Islet precursor cell (in vitro differentiated cells): ENCODE measurements around the gene NECTIN3.

Experiments
- DNase-seq: peaks from one replicate; pipeline ENCODE4 v3.0.0-alpha.2; 2018

Gene NECTIN3

DNA sequence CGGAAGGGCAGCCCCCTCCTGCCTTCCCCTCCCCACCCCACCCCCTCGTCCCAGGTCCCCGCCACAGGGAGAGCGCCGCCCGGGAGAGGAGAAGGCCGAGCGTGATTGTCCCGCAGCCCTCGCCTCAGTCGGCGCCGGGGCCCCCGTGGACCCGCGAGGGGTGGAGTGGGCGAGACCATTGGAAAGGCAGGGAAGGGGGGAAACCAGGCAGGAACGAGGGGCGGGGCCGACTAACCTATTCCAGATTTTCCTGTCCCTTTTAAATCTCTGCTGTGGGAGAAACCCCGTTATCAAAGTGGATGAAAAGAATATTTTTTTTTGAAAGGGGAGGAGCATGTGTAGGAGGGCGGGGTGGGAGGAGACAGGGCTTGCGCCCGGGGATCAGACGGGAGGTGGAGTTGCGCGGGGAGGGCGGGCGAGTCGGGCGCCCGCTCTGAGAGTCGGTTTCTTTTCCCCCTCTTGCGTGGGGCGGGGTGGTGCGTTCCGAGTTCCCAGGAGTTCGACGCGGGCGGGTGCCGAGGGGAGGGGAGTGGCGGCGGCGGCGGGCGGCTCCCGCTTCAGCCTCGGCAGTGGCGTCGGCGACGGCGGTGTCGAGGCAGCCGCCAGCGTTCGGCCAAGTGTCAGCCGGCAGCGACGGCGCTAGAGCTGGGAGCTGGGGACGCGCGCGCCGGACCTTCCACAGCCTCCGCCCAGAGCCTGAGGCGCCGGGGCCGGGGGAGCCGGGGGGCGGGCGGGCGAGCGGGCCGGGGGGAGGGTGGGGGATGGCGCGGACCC, at the start of gene NECTIN3:
TSS of gene NECTIN3 (plus strand) at position 560 of the 774 bp plus-strand sequence. CDS start at position 762, 202 bp downstream.
- peak; percentile 97 for DNase-seq

- no peak for DNase-seq
These were observed 43.7 kb upstream of the NECTIN3 start for GRCh38 chr3:111027868-111028267.

DNA sequence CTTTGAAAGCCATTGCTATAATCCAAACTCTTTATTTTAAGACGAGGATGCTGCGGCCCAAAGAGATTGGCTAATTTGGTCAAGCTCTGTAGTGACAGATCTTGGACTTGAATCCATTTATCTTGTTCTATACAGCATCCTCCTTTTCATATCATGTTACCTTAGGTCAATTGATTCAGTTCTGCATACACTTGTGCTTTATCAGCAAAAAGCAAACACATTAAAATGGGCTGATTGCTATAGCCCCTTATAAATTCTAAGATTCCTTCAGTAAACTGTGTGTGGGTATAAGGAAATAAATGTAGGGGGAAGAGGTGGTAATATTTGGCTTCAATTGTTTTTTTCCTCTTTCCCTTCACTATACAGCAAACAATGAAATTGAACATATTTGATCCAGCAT, 40.1 kb upstream of the NECTIN3 start:
- no peak for DNase-seq

GRCh38 chr3:111032677-111033076, 38.9 kb upstream of the NECTIN3 start:
- no peak for DNase-seq

- DNase-seq = no peak
These were observed 38.1 kb upstream of the NECTIN3 start for GRCh38 chr3:111033470-111034050.

DNA sequence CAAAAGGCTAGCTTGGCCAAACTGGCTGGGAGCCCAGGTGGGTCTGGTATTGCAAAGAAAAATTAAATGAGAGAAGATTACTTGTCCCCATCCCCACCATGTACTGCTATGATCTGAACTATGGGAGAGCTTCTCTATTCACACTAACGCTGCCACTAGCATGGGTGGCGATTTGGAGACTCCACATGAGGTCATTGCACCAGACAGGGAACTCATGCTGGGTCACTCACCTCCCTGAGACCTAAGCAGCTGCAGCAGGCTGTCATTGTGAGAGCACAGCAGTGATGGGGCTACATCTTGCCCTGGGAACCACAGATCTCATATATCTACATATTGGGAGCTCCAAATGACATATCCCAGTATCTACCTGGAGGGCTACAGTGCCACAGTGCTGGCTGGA, 36.3 kb upstream of the NECTIN3 start:
- no peak for DNase-seq

GRCh38 chr3:111035902-111036301, 35.7 kb upstream of the NECTIN3 start:
- DNase-seq = no peak

DNA sequence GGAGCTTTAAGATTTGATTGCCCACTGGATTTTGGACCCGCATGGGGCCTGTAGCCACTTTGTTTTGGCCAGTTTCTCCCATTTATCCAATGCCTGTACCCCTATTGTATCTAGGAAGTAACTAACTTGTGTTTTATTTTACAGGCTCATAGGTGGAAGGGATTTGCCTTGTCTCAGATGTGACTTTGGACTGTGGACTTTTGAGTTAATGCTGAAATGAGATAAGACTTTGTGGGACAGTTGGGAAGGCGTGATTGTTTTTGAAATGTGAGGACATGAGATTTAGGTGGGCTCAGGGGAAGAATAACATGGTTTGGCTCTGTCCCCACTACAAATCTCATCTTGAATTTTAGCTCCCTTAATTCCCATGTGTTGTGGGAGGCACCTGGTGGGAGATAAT, 30.7 kb upstream of the NECTIN3 start:
- no peak for DNase-seq

GRCh38 chr3:111045564-111045963, 26.1 kb upstream of the NECTIN3 start:
- DNase-seq = no peak

DNA sequence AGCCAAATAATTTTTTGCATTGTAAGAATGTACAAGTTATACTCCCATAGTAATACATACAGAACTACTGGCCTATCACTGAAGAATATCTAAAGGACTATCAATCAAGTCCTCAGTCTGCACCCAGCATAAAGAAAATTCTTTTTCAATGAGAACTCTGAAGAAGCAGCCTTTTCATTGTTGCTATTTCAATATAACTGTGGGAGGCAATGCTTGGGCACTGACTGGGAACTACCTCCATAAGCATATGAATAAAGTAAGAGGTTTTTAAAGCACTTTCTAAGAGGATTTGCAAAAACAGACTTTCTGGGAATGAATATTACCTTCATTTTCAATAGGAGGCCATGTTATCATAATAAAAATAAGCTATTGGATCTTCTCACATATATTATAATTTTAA, 24.6 kb upstream of the NECTIN3 start:
- DNase-seq = no peak

DNA sequence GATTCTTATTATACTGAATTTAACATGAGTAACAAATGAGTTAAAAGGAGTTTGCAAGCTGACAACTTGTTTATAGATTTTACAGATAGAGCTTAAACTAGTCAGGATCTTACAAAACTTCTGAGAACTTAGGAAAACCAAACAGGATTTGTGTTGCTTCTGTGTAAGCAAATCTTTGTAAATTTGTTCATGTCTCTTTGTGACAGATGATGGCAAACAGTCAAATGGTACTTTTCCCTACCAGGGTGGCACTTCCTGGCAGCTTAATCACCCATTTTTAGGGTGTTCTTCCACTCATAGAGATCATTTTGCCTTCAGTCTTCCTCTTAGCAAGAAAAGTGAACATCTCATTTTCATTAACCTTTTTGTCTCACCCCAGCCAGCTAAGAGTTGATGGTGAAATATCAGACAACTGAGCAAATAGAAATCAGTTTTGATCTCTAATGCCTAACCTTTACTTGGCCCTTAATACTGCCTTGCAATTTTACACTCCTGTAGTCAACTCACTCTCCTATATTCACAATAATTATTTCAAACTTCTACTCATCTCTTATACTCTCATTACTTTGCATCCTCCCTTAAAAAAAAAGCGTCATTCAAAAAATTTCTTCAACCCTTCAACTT, 23.7 kb upstream of the NECTIN3 start:
- no peak for DNase-seq

- DNase-seq = no peak
These were observed 20.3 kb upstream of the NECTIN3 start for GRCh38 chr3:111051354-111051753.

DNA sequence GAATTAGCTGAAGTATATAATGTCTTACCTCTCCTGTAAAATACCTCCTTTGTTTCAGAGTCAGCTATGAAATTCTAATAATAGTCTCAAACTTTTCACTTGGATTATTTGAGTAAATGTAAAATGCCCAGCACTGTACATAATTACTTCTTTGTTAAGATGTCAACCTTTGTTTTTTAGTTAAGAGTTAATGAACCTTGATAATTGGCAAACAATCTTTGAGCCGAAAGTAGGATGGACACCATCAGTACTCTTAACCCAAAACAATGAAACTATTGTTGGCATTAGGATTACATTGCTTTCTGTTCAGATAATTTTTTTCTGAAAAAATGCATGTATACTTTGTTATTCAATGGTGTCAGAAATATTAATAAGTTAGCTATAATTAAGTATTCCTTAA, 3.0 kb upstream of the NECTIN3 start:
- no peak for DNase-seq

DNA sequence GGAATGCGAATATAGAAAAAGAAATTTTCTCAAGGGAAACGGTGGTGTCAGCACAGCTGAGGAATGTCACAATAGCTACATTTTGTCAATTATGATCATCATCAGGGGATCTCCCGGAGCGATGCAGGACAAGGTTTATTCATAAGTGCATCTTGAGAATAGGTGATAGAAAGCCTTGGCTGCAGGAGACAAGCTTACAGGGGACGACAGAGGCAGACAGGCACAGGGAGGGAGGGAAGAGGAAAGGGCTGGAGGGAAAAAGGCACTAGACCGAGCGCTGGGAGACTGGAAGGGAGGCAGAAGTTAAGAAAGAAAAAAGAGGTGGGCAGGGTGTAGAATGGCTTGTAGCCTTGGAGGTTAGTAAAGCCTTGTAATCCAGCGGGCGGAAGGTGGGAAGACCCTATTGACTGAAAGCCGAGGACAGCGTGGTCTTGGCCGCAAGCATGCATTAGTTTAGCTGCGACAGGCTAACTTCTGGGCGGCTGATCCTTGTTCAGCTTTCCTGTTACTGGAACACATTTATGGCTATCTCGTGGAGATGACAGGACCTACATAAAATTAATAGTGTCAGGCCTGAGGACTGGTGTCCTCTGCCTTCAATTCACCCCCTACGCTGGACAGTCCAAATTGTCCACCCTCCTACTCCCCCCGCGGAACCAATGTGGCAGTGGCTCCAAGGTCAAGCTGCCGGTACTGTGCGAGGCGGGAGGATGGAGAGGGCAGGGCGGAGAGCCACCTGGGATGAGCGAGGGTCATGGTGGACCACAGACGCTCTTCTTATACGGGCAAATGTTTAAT, 1.4 kb upstream of the NECTIN3 start:
- peak; percentile 60 for DNase-seq

- DNase-seq = no peak
These were observed 802 bp upstream of the NECTIN3 start for GRCh38 chr3:111070772-111071256.

DNA sequence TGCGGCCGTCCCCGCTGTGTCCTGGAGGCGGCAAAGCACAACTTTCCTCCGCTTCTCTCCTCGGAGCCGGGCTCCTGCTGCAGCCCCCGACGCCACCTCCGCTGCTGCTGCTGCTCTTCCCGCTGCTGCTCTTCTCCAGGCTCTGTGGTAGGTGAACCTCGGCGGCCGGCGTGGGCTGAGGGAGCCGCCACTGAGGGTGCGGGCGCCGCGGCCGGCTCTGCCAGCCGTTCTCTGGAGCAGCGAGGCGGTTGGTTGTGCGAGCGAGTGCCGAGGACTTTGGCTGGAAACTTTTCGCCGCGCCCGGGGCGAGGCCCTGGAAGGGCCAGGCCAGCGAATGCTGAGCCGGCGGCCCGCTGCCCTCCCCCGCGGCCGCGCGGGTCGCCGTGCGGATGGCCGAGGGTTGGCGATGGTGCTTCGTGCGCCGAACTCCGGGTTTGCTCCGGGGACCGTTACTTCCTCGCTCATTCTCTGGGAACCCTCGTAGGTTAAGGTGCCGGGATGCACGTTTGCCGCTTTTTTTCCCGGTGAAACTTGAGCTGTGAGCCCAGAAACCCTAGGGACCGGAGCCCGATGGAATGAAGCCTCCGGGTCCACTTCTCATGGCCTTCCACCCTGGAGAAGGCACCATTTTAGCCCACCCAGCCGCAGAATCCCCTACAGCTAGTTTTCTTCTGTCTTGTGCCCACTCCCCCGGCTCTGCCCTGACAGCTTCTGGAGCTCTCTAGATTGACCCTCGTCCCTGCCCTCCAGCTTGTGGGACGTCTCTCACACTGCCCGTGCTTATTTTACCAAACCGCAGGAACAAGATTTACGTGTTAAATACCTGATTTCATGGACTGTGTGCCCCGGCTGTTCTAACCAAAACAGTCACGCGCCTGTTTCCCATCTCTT, 660 bp downstream of the NECTIN3 start:
- DNase-seq = peak; percentile 57

DNA sequence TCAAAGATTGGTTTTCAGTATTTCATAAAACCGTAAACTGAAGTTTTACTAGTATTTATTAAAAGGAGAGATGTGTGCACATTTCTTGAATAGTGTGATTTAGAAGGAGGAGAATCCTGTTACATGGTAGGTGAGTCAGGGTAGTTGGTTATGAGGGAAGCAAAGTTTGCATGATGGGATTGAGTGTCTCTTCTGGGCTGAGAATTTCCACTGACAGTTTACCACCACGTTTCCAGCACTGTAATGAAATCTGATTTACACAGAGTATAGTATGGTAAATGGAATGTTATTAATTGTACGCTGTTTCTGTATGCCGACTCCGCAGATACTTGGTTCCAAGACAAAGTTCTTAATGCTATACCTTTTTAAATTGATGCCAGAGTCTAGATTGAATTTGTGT, 1.6 kb downstream of the NECTIN3 start:
- no peak for DNase-seq

- DNase-seq = no peak
These were observed 5.1 kb downstream of the NECTIN3 start for GRCh38 chr3:111076732-111077131.

DNA sequence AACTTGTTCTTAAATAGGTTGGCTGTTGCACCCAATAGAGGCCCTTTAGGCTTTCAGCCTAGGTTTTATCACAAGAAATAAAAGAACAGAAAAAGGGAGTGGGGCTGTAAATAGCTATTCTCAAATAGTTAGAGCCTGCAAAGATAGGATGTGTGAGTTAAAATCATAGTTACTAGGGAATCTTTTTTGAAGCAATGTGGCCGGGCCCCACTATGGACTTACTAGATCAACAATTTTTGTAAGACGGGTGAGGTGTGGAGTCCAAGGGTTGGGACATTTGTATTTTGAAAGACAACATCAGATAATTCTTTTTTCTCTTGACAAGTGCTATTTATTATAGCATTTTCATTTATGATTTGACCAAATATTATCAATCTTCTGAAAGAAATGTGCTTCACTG, 5.8 kb downstream of the NECTIN3 start:
- DNase-seq = no peak

DNA sequence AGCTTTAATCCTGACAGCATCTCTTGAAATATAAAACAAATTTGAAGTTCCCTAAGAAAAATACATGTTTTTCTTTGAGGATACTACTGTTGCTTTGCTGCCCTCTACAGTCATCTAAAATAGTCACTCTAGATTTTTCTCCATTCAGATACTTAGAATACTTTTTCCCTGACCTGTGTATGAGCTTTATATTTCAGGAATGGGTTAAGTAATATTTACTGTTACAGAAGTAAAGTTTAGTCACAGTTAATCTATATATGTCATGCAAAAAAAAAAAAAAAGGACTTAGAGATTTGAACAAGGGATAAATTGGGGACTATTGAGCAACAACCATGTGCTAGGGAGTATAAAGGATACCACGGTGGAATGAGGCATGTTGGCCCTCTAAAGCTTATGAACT, 8.8 kb downstream of the NECTIN3 start:
- DNase-seq = no peak

GRCh38 chr3:111081008-111081545, 9.5 kb downstream of the NECTIN3 start:
- peak; percentile 75 for DNase-seq

DNA sequence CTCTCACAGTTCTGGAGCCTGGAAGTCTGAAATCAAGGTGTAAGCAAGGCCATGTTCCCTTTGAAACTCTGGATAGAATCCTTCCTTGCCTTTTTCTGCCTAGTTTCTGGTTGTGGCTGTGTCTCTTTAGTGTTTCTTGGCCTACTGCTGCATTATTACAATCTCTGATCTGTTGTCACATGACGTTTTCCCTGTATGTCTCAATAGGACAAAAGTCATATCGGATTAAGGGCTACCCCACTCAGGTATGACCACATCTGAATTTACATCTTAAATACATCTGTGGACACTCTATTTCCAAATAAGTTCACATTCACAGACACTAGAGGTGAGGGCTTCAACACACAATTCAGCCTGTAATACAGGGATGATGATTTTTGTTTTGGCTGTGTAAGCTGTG, 13.3 kb downstream of the NECTIN3 start:
- DNase-seq = no peak
